GM19324 (cell line): ENCODE data around the gene ESR1.

Experiments
- ATAC-seq: cut with Tn5 transposase; IDR thresholded peaks from one replicate; pipeline ENCODE4 v1.9.1; 2021; ENCODE audit warnings: mild to moderate bottlenecking, moderate library complexity; ENCODE audit not compliant: unreplicated experiment, low FRiP score

ESR1 gene

GRCh38 chr6:152160346-152160745, 352.9 kb downstream of the ESR1 start:
- ATAC-seq = peak; percentile 83

DNA sequence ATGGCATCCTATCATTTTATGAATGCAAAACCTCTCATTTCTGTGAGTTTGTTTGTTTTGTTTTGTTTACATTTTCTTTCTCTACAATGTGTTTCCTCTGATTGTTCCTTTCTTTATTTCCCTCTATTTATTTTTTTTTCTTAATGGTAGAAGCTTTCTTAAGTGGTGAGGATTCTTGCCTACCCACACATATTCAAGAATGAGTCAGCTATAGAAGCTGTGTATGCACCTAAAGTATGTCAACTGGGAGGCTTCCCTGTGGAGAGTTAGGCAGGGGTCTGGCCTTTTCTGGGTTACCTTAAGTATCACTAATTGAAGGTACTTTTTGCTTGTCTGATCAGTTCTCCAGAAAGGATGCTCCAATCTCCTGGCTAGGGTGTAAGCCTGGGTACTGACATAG, 354.0 kb downstream of the ESR1 start:
- ATAC-seq = no peak

- no peak for ATAC-seq
Observed at GRCh38 chr6:152164957-152165356, 357.5 kb downstream of the ESR1 start.

- no peak for ATAC-seq
Observed at GRCh38 chr6:152166497-152166896, 359.0 kb downstream of the ESR1 start.

- ATAC-seq = no peak
Observed at GRCh38 chr6:152166897-152167296, 359.4 kb downstream of the ESR1 start.

GRCh38 chr6:152167641-152168603, 360.4 kb downstream of the ESR1 start:
- no peak for ATAC-seq

DNA sequence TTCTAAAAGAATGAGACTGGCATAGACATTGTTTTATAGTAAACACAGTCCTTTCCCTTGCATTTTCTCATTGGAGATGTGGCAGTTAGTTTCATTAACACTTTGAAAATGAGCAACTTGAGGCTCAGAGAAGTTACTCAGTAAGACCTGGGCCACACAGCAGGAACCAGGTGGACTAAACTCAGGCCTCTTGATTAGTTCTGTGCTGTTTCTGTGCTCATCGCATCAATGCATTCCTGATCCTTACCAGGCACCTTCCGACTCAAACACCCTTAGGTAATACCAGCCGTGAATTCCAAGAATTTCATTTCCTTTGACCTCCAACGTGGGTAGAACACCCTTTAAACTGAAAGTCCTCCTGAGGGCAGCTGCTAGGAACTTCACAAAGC, 362.8 kb downstream of the ESR1 start:
- no peak for ATAC-seq

GRCh38 chr6:152170702-152171667, 363.5 kb downstream of the ESR1 start:
- ATAC-seq = peak; percentile 68

- ATAC-seq = no peak
Observed at GRCh38 chr6:152173321-152173720, 365.8 kb downstream of the ESR1 start.

DNA sequence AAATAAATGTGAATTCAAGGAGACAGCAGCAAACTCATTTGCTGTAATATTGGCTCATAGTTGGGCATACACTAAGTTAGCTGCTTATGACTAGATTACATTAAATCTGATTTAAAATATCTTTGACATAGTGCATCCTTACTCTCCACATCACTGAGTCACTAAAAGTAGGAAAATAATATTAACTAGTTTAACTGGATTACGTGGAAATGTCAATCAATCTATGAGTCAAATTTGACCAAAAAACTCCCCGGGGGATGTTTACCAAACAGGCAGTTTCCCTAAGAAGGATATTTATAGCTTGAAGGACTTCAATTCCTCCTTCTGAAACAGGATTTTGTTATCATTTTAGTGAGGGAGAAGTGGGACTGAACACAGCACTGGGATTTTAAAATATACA, 366.5 kb downstream of the ESR1 start:
- no peak for ATAC-seq

GRCh38 chr6:152176268-152176667, 368.8 kb downstream of the ESR1 start:
- no peak for ATAC-seq
